ENCODE data around the gene ARMH3. TPM values are rescaled to one million over a fixed set of nuclear protein-coding genes. Genes with fewer than 3 reads are reported as not detected.

ARMH3 gene
- total and polyA plus RNA-seq, 10 of the 15 experiments (the other 5 are each of a cell fraction or from before 2014, with no cell fraction given): 13.0 to 33.0 (median 16.4) TPM

GRCh38 chr10:101903827-101904550 is 152.0 kb downstream of the ARMH3 start (continued):
- TF ChIP-seq CEBPZ (IDR thresholded peaks at IDR 0.05; ENCODE audit: low read depth, low read length) (no peak), NR2C1 (IDR thresholded peaks at IDR 0.05) (no peak), IRF5 (IDR thresholded peaks at IDR 0.05; ENCODE audit: borderline replicate concordance) (no peak), STAT1 (conservative IDR thresholded peaks at IDR 0.05) (no peak), RELA (IDR thresholded peaks at IDR 0.05; ENCODE audit: borderline replicate concordance, partially characterized antibody) (no peak), RCOR1 (conservative IDR thresholded peaks at IDR 0.05; ENCODE audit: low read depth, low read length) (no peak), ZNF207 (IDR thresholded peaks at IDR 0.05; ENCODE audit: borderline replicate concordance) (peak; percentile 64; the same call in 1 of the 2 replicates), MTA3 (IDR thresholded peaks at IDR 0.05; ENCODE audit: borderline replicate concordance, low read length) (no peak), ZNF24 (IDR thresholded peaks at IDR 0.05) (no peak), SP1 (IDR thresholded peaks at IDR 0.05; ENCODE audit: low read depth, low read length) (peak; percentile 39), RAD51 (IDR thresholded peaks at IDR 0.05) (no peak; the same call in 1 of the 2 replicates), BCL3 (IDR thresholded peaks at IDR 0.05; ENCODE audit: borderline replicate concordance, insufficient read depth, low read depth, low read length, poor library complexity, severe bottlenecking) (peak; percentile 16), RAD21 (IDR thresholded peaks at IDR 0.05; ENCODE audit: insufficient read depth, low read depth, low read length) (no peak), SMAD5 (IDR thresholded peaks at IDR 0.05; ENCODE audit: low read depth) (no peak), ZNF217 (IDR thresholded peaks at IDR 0.05) (no peak), JUNB (IDR thresholded peaks at IDR 0.05) (no peak), PAX5 (IDR thresholded peaks at IDR 0.05; ENCODE audit: borderline replicate concordance, low read depth, low read length) (peak; percentile 71; the same call in 1 of the 2 replicates), TBL1XR1 (IDR thresholded peaks at IDR 0.05; ENCODE audit: low read depth, low read length) (peak; percentile 11; the same call in 1 of the 2 replicates), SMARCA5 (IDR thresholded peaks at IDR 0.05) (peak; percentile 85), USF2 (IDR thresholded peaks at IDR 0.05; ENCODE audit: borderline replicate concordance, low read depth, low read length) (no peak), SREBF2 (IDR thresholded peaks at IDR 0.05; ENCODE audit: low read length) (no peak), YBX1 (IDR thresholded peaks at IDR 0.05) (no peak), TCF7 (IDR thresholded peaks at IDR 0.05; ENCODE audit: borderline replicate concordance) (no peak), MEF2B (IDR thresholded peaks at IDR 0.05; ENCODE audit: partially characterized antibody, poor library complexity, severe bottlenecking) (peak; percentile 97), SIX5 (IDR thresholded peaks at IDR 0.05; ENCODE audit: low read depth, low read length, severe bottlenecking) (no peak)
